ENCODE measurements around the gene LPP. TPM values are rescaled to one million over a fixed set of nuclear protein-coding genes. Genes with fewer than 3 reads are reported as not detected.

The LPP gene
- polyA plus RNA-seq, 3 donors = 14.1 to 23.2 (median 15.3) TPM

DNA sequence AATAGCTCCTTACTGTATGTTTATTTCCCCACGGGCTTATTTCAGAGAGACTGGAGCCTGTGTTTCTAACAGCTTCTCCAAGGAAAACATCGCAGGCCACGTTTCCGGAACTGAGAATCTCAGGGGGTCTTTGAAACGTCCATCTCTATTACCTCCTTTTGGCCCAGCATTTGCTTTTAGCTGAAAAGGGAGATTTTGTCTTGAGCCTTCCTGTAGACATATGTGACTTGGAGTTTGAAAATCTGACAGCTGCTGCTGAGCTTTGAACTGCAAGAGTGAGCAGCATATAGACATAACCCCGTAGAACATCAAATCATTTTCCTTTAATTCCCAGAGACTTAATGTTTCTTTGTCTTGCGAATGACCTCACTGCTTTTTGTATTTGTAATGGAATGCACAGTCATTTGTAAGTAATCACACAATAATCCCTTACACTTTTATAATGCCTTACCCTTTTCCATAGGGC is 54.6 kb downstream of the LPP start:
- Mint-ChIP-seq H3K9me3 (no peaks in the 10 kb centered on the region), H3K4me3 (no peak overlapping the region), H3K4me1 (peaks cover 9% of the 10 kb centered on the region), H3K27ac (no peak overlapping the region), H3K36me3 (peaks cover 42 to 45% of the 10 kb centered on the region in 2 donors), H3K27me3 (ENCODE audit: low read depth in 3 of 3) (peaks cover 0 to 2% (median 0%) of the 10 kb centered on the region in 3 donors)
- H3K4me2 ChIP-seq (replicated peaks; ENCODE audit: extremely low read depth, low read length, poor library complexity, severe bottlenecking) = no peak overlapping the region
- no peak for TF ChIP-seq CTCF (IDR thresholded peaks at IDR 0.05)
- WGBS (ENCODE audit: insufficient coverage) = 100% methylated on average over 2 of the region's 7 CpGs
- H3K79me2 ChIP-seq (ENCODE audit: insufficient read depth, low read length) = peaks cover 4% of the 10 kb centered on the region
- peaks cover 2 to 29% of the 10 kb centered on the region in 2 donors for H3K36me3 ChIP-seq (replicated peaks in 1 of 2; ENCODE audit: control insufficient read depth in 1 of 2, insufficient read depth in 2 of 2, low read length in 2 of 2)
- H3K9ac ChIP-seq (ENCODE audit: insufficient read depth, low read length, poor library complexity, severe bottlenecking) = no peak overlapping the region
- DNase-seq = no peak
- H3K4me1 ChIP-seq (ENCODE audit: control insufficient read depth in 1 of 2, insufficient read depth in 2 of 2, low read length in 2 of 2) = peaks cover 3 to 4% of the 10 kb centered on the region in 2 donors
- no peak overlapping the region for H2AFZ ChIP-seq (ENCODE audit: insufficient read depth, low read depth, low read length, poor library complexity, severe bottlenecking)
- no peaks in the 10 kb centered on the region for H3K9me3 ChIP-seq (replicated peaks in 1 of 2; ENCODE audit: control insufficient read depth in 1 of 2, insufficient read depth in 1 of 2, low read length in 2 of 2)
- H3K27ac ChIP-seq (ENCODE audit: low read depth in 1 of 2, low read length in 2 of 2) = no peak overlapping the region
- no peaks in the 10 kb centered on the region for H3K27me3 ChIP-seq (ENCODE audit: control insufficient read depth in 2 of 2, insufficient read depth in 2 of 2, low read length in 2 of 2)
- intact Hi-C loops (cut with micrococcal nuclease) = no loop called here
- H4K20me1 ChIP-seq (ENCODE audit: insufficient read depth, low read length) = peaks cover 14% of the 10 kb centered on the region
- no peak overlapping the region for H3K4me3 ChIP-seq (replicated peaks in 1 of 3; ENCODE audit: low read depth in 2 of 3, low read length in 3 of 3)

- intact Hi-C loops (cut with micrococcal nuclease) = no loop called here
- H3K4me3 ChIP-seq (replicated peaks in 1 of 3; ENCODE audit: low read depth in 2 of 3, low read length in 3 of 3) = no peak overlapping the region
- H3K27me3 ChIP-seq (ENCODE audit: control insufficient read depth in 2 of 2, insufficient read depth in 2 of 2, low read length in 2 of 2) = no peaks in the 10 kb centered on the region
- Mint-ChIP-seq H3K4me1 (peaks cover 14% of the 10 kb centered on the region), H3K9me3 (no peaks in the 10 kb centered on the region), H3K27ac (no peak overlapping the region), H3K4me3 (no peak overlapping the region), H3K27me3 (ENCODE audit: low read depth in 3 of 3) (peaks cover 0 to 2% (median 0%) of the 10 kb centered on the region in 3 donors), H3K36me3 (peaks cover 42 to 45% of the 10 kb centered on the region in 2 donors)
- DNase-seq = no peak
- no CpG with 5 or more reads among the region's 3 CpGs for WGBS (ENCODE audit: insufficient coverage)
- peaks cover 9% of the 10 kb centered on the region for H4K20me1 ChIP-seq (ENCODE audit: insufficient read depth, low read length)
- H3K4me1 ChIP-seq (ENCODE audit: control insufficient read depth in 1 of 2, insufficient read depth in 2 of 2, low read length in 2 of 2) = peaks cover 8 to 9% of the 10 kb centered on the region in 2 donors
- H3K27ac ChIP-seq (ENCODE audit: low read depth in 1 of 2, low read length in 2 of 2) = no peak overlapping the region
- peaks cover 4% of the 10 kb centered on the region for H3K79me2 ChIP-seq (ENCODE audit: insufficient read depth, low read length)
- H3K9ac ChIP-seq (ENCODE audit: insufficient read depth, low read length, poor library complexity, severe bottlenecking) = no peak overlapping the region
- no peak overlapping the region for H2AFZ ChIP-seq (ENCODE audit: insufficient read depth, low read depth, low read length, poor library complexity, severe bottlenecking)
- TF ChIP-seq CTCF (IDR thresholded peaks at IDR 0.05) = no peak
- H3K36me3 ChIP-seq (replicated peaks in 1 of 2; ENCODE audit: control insufficient read depth in 1 of 2, insufficient read depth in 2 of 2, low read length in 2 of 2) = peaks cover 2 to 29% of the 10 kb centered on the region in 2 donors
- H3K9me3 ChIP-seq (replicated peaks in 1 of 2; ENCODE audit: control insufficient read depth in 1 of 2, insufficient read depth in 1 of 2, low read length in 2 of 2) = no peaks in the 10 kb centered on the region
- no peak overlapping the region for H3K4me2 ChIP-seq (replicated peaks; ENCODE audit: extremely low read depth, low read length, poor library complexity, severe bottlenecking)
Observed at GRCh38 chr3:188209034-188209433, 55.1 kb downstream of the LPP start.

All from CD14-positive monocyte (primary cell).